Measurements from ENCODE around the gene MBLAC2.

- TF ChIP-seq GATA2 (IDR thresholded peaks at IDR 0.05; ENCODE audit: low read depth, low read length) (no peak), GATA3 (IDR thresholded peaks at IDR 0.05; ENCODE audit: low read depth, low read length) (no peak)
Measured at GRCh38 chr5:90479611-90480385, 5.2 kb upstream of the MBLAC2 start.

All from SH-SY5Y (cell line).